GM10248 (cell line): Measurements from ENCODE around the gene ITPR1.

ENCODE experiments used
- CTCF ChIA-PET: fragments of 300-600 bp; sonication (Branson Sonifier 250); formaldehyde crosslinking; extraction: SDS; loops from one replicate; lab custom pipeline; 2021; ENCODE audit warnings: antibody characterized with exemption; lab: Yijun Ruan, JAX
- POLR2A ChIA-PET: fragments of 350-650 bp; sonication (Branson Sonifier 250); formaldehyde crosslinking; extraction: SDS; loops from one replicate; lab custom pipeline; 2020; ENCODE audit warnings: antibody characterized with exemption; lab: Yijun Ruan, JAX
- DNase-seq: peaks from one replicate; pipeline ENCODE4 v3.0.0; 2012; ENCODE audit errors: extremely low spot score
- CTCF ChIP-seq: IDR thresholded peaks from 2 replicates; pipeline ENCODE4 v1.5.1; 2012; ENCODE audit warnings: mild to moderate bottlenecking, low read depth; ENCODE audit errors: extremely low read depth, missing control alignments, control extremely low read depth

The ITPR1 gene

GRCh38 chr3:4846543-4846942, 353.4 kb downstream of the ITPR1 start:
- ChIA-PET POLR2A (no interaction called here), CTCF (interaction anchor here (2.0 to 8.0 kb wide), 2 partner anchors 10 to 133 kb away, joined by 5 to 56 read pairs; partner anchors contain the start of gene BHLHE40)
- TF ChIP-seq CTCF, result no peak
- no peak for DNase-seq

- no peak for TF ChIP-seq CTCF
- DNase-seq, result no peak
- CTCF ChIA-PET, result interaction anchor here (2.9 to 8.0 kb wide), 2 partner anchors 12 to 132 kb away, joined by 7 to 56 read pairs; no protein-coding TSS in a partner anchor
- POLR2A ChIA-PET, result interaction anchor here (0.5 kb wide), 1 partner anchor 57 kb away, joined by 5 read pairs; no protein-coding TSS in a partner anchor
Measured at GRCh38 chr3:4848176-4848825, 355.2 kb downstream of the ITPR1 start.

DNA sequence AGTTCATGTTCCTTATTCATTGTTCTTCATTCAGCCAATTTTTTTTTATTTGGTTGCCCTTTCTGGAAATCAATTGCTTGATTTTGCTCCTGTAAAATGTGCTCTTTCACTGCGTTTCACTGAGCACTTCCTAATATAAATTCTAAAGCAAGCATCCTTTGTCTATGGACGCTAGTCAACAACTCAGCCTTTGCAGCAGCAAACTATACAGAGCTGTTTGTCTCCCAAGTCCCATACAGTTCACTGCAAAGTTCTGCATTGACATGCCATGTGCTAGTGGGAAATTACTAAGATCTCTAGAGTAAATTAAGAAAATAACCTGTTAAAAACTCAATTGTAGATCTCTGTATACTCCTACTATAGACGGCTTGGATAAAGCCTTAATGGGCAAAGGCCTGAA, 356.0 kb downstream of the ITPR1 start:
- TF ChIP-seq CTCF, result no peak
- DNase-seq, result no peak
- ChIA-PET CTCF (interaction anchor here (0.7 to 8.0 kb wide), 5 partner anchors 13 to 131 kb away, joined by 3 to 56 read pairs (median 7); no protein-coding TSS in a partner anchor), POLR2A (interaction anchor here (1.5 kb wide), 1 partner anchor 129 kb away, joined by 9 read pairs; the partner anchor contains the start of gene BHLHE40)

- no peak for TF ChIP-seq CTCF
- DNase-seq, result no peak
- ChIA-PET POLR2A (interaction anchor here (0.5 to 1.5 kb wide), 3 partner anchors 129 to 175 kb away, joined by 3 to 9 read pairs (median 7); partner anchors contain the start of gene BHLHE40), CTCF (interaction anchor here (0.7 to 8.0 kb wide), 9 partner anchors 8 to 138 kb away, joined by 3 to 56 read pairs (median 6); no protein-coding TSS in a partner anchor)
Measured at GRCh38 chr3:4849739-4850138, 356.6 kb downstream of the ITPR1 start.

GRCh38 chr3:4850211-4850927, 357.2 kb downstream of the ITPR1 start:
- no peak for TF ChIP-seq CTCF
- DNase-seq, result no peak
- ChIA-PET CTCF (interaction anchor here (1.0 to 8.0 kb wide), 9 partner anchors 8 to 139 kb away, joined by 3 to 56 read pairs (median 6); no protein-coding TSS in a partner anchor), POLR2A (interaction anchor here (0.5 to 1.5 kb wide), 3 partner anchors 128 to 174 kb away, joined by 3 to 9 read pairs (median 7); partner anchors contain the start of gene BHLHE40)

DNA sequence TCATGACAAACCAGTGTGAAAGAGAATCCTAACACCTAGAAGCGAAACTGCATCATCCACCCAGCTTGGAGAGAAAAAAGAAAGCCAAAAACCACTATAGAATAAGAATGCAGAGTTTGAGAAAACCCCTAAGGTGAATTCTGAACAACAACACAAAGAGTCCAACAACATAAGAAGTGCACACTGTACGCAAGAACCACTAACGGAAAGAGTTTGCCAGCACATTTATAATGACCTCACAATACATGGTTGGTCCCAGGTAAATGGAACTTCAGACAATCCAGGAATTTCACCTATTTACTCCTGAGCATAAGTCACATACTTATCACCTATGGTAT, 357.7 kb downstream of the ITPR1 start:
- TF ChIP-seq CTCF, result no peak
- POLR2A ChIA-PET, result interaction anchor here (1.1 to 1.2 kb wide), 2 partner anchors 128 to 133 kb away, joined by 7 to 8 read pairs; partner anchors contain the start of gene BHLHE40
- CTCF ChIA-PET, result interaction anchor here (1.0 to 8.0 kb wide), 7 partner anchors 9 to 132 kb away, joined by 3 to 56 read pairs (median 4); no protein-coding TSS in a partner anchor

More for the DNA sequence above, 357.7 kb downstream of the ITPR1 start:
- DNase-seq, result no peak
